HG02642 (cell line): ENCODE results near the gene USP7.
"Not testable (repeated sequence)": the region's sequence is repeated elsewhere in the genome, so short reads cannot be mapped to it uniquely, and the experiment has no call there.

Experiments used
- ATAC-seq: cut with Tn5 transposase; IDR thresholded peaks from one replicate; pipeline ENCODE4 v1.9.1; 2021; ENCODE audit warnings: mild to moderate bottlenecking; ENCODE audit not compliant: unreplicated experiment, poor library complexity

The USP7 gene

GRCh38 chr16:8929086-8929748 lies 34.5 kb downstream of the USP7 start:
- peak; percentile 62 for ATAC-seq

GRCh38 chr16:8928467-8928957 lies 35.2 kb downstream of the USP7 start:
- peak; percentile 39 for ATAC-seq

- ATAC-seq = no peak
Measured at GRCh38 chr16:8926827-8927226, 36.9 kb downstream of the USP7 start.

GRCh38 chr16:8925455-8925854 lies 38.3 kb downstream of the USP7 start:
- ATAC-seq = no peak

- no peak for ATAC-seq
Measured at GRCh38 chr16:8924214-8924613, 39.5 kb downstream of the USP7 start.

- ATAC-seq = no peak
Measured at GRCh38 chr16:8923199-8923598, 40.5 kb downstream of the USP7 start.

GRCh38 chr16:8921347-8921984 lies 42.2 kb downstream of the USP7 start:
- no peak for ATAC-seq

- ATAC-seq = no peak
Measured at GRCh38 chr16:8920645-8921346, 42.9 kb downstream of the USP7 start.

- no peak for ATAC-seq
Measured at GRCh38 chr16:8919934-8920462, 43.7 kb downstream of the USP7 start.

- no peak for ATAC-seq
Measured at GRCh38 chr16:8919089-8919933, 44.4 kb downstream of the USP7 start.

- ATAC-seq = not testable (repeated sequence)
Measured at GRCh38 chr16:8917336-8917735, 46.4 kb downstream of the USP7 start.

- no peak for ATAC-seq
Measured at GRCh38 chr16:8916541-8917225, 47.0 kb downstream of the USP7 start.

- ATAC-seq = no peak
Measured at GRCh38 chr16:8915722-8916301, 47.9 kb downstream of the USP7 start.

GRCh38 chr16:8914098-8914497 lies 49.6 kb downstream of the USP7 start:
- no peak for ATAC-seq

- no peak for ATAC-seq
Measured at GRCh38 chr16:8912793-8913192, 50.9 kb downstream of the USP7 start.

GRCh38 chr16:8910811-8911210 lies 52.9 kb downstream of the USP7 start:
- no peak for ATAC-seq

GRCh38 chr16:8908810-8909468 lies 54.8 kb downstream of the USP7 start:
- no peak for ATAC-seq

GRCh38 chr16:8907096-8907495 lies 56.6 kb downstream of the USP7 start:
- ATAC-seq = no peak
